Gastroesophageal sphincter (tissue), 3 donors: ENCODE data around the gene NDUFS8.

Experiments used
- CTCF ChIP-seq, 4 experiments: fragments of 200-600 bp in 2 of 4; fragments of 450-650 bp in 2 of 4; sonication (generic) in 1 of 4; IDR thresholded peaks; one replicate each; pipeline ENCODE4 v1.5.1; 2017 to 2019; ENCODE audit warnings: antibody characterized with exemption in 4 of 4, mild to moderate bottlenecking in 2 of 4, moderate library complexity in 2 of 4
- EP300 ChIP-seq: sonication (generic); formaldehyde crosslinking; IDR thresholded peaks from one replicate; pipeline ENCODE4 v1.6.1; 2017; ENCODE audit warnings: antibody characterized with exemption, mild to moderate bottlenecking
- POLR2A ChIP-seq, 2 donors: fragments of 450-650 bp; IDR thresholded peaks; one replicate each; pipeline ENCODE4 v1.6.1; 2017; ENCODE audit warnings: antibody characterized with exemption in 2 of 2, mild to moderate bottlenecking in 2 of 2, moderate library complexity in 1 of 2
- POLR2AphosphoS5 ChIP-seq: sonication (generic); formaldehyde crosslinking; IDR thresholded peaks from one replicate; pipeline ENCODE4 v1.6.1; 2017; ENCODE audit warnings: antibody characterized with exemption

GRCh38 chr11:68024508-68024907 lies 6.0 kb upstream of the NDUFS8 start:
- no peak for TF ChIP-seq CTCF (IDR thresholded peaks at IDR 0.05)
- no peak for TF ChIP-seq POLR2A (IDR thresholded peaks at IDR 0.05)
- no peak for TF ChIP-seq EP300
- no peak for TF ChIP-seq POLR2AphosphoS5
